Right lung (tissue), 5 donors: Measurements from ENCODE around the gene ZXDA. TPM values are rescaled to one million over a fixed set of nuclear protein-coding genes. Genes with fewer than 3 reads are reported as not detected.

ENCODE experiments used
- DNase-seq, 2 donors: peaks; one replicate each; pipeline ENCODE4 v3.0.0-alpha.2; 2013
- polyA plus RNA-seq, 5 donors: library from polyadenylated mRNA; unstranded; fragments of 120-200 nt; gene quantifications; one replicate each; pipeline versions ENCODE4 v1.2.1 to v1.2.3, GENCODE V29; 2013; ENCODE audit warnings: inconsistent platforms in 1 of 5, low replicate concordance in 1 of 5; ENCODE audit not compliant: insufficient read length in 5 of 5, insufficient read depth in 1 of 5

Gene ZXDA
- polyA plus RNA-seq, 5 donors, result 3.8 to 5.5 (median 5.2) TPM

GRCh38 chrX:57900975-57901374 lies 9.3 kb downstream of the ZXDA start:
- peak; percentile 48 to 59 for DNase-seq

GRCh38 chrX:57899906-57900305 lies 10.4 kb downstream of the ZXDA start:
- peak; percentile 42 for DNase-seq

GRCh38 chrX:57899064-57899463 lies 11.2 kb downstream of the ZXDA start:
- DNase-seq, result no peak

- no peak for DNase-seq
These were observed 38.8 kb downstream of the ZXDA start for GRCh38 chrX:57871463-57871862.

Other genes with a start within 250 kb of the ZXDA start
- gene NLRP2B, start 230.2 kb downstream of the ZXDA start, polyA plus RNA-seq, result under 1 TPM in 3 of 5 donors, not detected in 2; 0.04 to 0.08 (median 0.04) TPM